Tibial artery (tissue), 4 donors: ENCODE results near the gene SAMM50.

ENCODE experiments used
- DNase-seq, 2 donors: peaks; one replicate each; pipeline ENCODE4 v3.0.0-alpha.2; 2019
- H3K27ac ChIP-seq, 2 donors: fragments of 200-600 bp; sonication (generic) in 1 of 2; 1 replicate in 1 of 2; 2 replicates in 1 of 2; pipeline ENCODE4 v1.5.1; 2018 to 2019; ENCODE audit warnings: mild to moderate bottlenecking in 1 of 2
- H3K27me3 ChIP-seq, 2 donors: fragments of 200-600 bp; sonication (generic) in 1 of 2; one replicate each; pipeline versions ENCODE4 v1.5.1 to v1.6.0; 2016 to 2019
- H3K36me3 ChIP-seq, 3 donors: fragments of 200-600 bp; sonication (generic) in 2 of 3; one replicate each; pipeline ENCODE4 v1.5.1; 2016 to 2019; ENCODE audit warnings: mild to moderate bottlenecking in 2 of 3
- H3K4me1 ChIP-seq, 4 donors: fragments of 200-600 bp; sonication (generic) in 2 of 4; 1 replicate in 3 of 4; 2 replicates in 1 of 4; pipeline ENCODE4 v1.5.1; 2016 to 2019
- H3K4me3 ChIP-seq, 2 donors: fragments of 200-600 bp; sonication (generic) in 1 of 2; 1 replicate in 1 of 2; 2 replicates in 1 of 2; pipeline ENCODE4 v1.5.1; 2018 to 2019; ENCODE audit warnings: mild to moderate bottlenecking in 2 of 2
- H3K9me3 ChIP-seq, 3 donors: fragments of 200-600 bp; sonication (generic) in 1 of 3; one replicate each; pipeline ENCODE4 v1.5.1; 2016 to 2019
- intact Hi-C: fragments of 100-400 bp; cut with DNase I; formaldehyde crosslinking; loops from one replicate; pipeline ENCODE4 v1.15.0; 2023; ENCODE audit warnings: low total_unique reads
- TF ChIP-seq, protein P1 (sequence below), 2 experiments: fragments of 200-600 bp in 1 of 2; fragments of 450-650 bp in 1 of 2; IDR thresholded peaks; one replicate each; pipeline ENCODE4 v1.5.1; 2017 to 2019; ENCODE audit warnings: antibody characterized with exemption in 2 of 2, mild to moderate bottlenecking in 1 of 2, moderate library complexity in 1 of 2

SAMM50 gene

DNA sequence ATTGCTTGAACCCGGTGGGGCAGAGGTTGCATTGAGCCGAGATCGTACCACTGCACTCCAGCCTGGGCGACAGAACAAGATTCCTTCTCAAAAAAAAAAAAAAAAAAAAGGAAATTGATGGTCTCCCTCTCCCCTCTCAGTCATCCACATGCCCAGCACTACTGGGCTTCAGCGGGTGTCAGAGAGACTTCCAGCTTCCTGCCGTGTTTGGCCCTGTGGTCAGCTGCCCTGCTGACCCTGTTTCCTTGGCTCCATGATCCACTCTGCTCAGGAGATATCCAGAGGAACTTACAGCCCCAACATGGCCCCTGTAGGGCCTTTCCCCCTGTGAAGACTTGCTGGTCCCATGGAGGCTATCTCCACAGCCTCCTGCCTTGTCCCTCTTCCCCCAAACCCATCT, 37.7 kb upstream of the SAMM50 start:
- H3K4me1 ChIP-seq, result no peaks in the 10 kb centered on the region
- H3K4me3 ChIP-seq, result no peak overlapping the region
- H3K27me3 ChIP-seq, result peaks cover 0 to 59% of the 10 kb centered on the region in 2 donors
- DNase-seq, result no peak
- TF ChIP-seq, protein P1, sequence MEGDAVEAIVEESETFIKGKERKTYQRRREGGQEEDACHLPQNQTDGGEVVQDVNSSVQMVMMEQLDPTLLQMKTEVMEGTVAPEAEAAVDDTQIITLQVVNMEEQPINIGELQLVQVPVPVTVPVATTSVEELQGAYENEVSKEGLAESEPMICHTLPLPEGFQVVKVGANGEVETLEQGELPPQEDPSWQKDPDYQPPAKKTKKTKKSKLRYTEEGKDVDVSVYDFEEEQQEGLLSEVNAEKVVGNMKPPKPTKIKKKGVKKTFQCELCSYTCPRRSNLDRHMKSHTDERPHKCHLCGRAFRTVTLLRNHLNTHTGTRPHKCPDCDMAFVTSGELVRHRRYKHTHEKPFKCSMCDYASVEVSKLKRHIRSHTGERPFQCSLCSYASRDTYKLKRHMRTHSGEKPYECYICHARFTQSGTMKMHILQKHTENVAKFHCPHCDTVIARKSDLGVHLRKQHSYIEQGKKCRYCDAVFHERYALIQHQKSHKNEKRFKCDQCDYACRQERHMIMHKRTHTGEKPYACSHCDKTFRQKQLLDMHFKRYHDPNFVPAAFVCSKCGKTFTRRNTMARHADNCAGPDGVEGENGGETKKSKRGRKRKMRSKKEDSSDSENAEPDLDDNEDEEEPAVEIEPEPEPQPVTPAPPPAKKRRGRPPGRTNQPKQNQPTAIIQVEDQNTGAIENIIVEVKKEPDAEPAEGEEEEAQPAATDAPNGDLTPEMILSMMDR (IDR thresholded peaks at IDR 0.05), result no peak
- intact Hi-C loops, result no loop called here
- no peak overlapping the region for H3K27ac ChIP-seq
- H3K36me3 ChIP-seq, result no peaks in the 10 kb centered on the region
- peaks cover 0 to 4% (median 0%) of the 10 kb centered on the region in 3 donors for H3K9me3 ChIP-seq

DNA sequence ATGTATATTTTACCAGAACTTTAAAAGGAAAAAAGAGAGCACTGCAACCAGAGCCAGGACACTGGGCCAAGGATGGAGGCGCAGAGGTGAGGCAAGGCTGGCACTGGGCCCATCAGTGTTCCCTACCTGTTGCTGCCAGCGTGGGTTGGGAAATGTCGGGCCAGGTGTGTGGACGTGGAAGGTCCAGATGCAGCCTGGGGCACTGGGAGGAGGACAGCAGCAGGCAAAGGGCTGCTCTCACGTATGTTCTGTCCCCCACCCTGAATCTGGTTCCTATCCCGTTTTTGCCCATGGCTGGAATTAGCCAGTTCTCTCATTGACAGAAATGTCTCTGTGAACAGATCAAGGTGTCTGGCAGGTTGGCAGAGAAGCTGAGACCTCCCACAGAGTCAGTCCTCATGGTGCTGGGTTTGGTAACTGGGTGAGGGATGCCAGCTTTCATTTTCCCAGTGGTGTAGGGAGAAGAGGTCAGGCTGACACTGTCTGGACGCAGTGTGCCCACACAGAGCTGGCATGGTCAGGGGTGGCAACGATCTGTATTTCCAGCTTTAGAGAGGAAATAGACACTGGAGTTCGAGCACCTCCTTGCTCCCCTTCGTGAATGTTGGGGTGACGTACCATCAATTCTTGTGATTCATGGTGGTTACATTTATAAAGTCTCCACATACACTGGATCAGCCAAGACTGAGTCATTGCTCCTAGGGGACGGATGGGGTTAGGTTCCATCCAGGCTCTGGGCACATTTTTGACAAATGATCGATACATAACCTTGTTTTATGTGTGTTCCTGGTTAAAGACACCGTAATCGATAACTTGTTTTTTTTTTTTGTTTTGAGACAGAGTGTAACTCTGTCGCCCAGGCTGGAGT, 35.9 kb upstream of the SAMM50 start:
- no peak overlapping the region for H3K27ac ChIP-seq
- H3K27me3 ChIP-seq, result peaks cover 0 to 75% of the 10 kb centered on the region in 2 donors
- TF ChIP-seq, protein P1 (IDR thresholded peaks at IDR 0.05), result no peak
- no peak for DNase-seq
- H3K9me3 ChIP-seq, result peaks cover 0 to 4% (median 0%) of the 10 kb centered on the region in 3 donors
- no peak overlapping the region for H3K4me3 ChIP-seq
- intact Hi-C loops, result no loop called here
- peaks cover 0 to 16% (median 13%) of the 10 kb centered on the region in 4 donors for H3K4me1 ChIP-seq
- no peaks in the 10 kb centered on the region for H3K36me3 ChIP-seq

DNA sequence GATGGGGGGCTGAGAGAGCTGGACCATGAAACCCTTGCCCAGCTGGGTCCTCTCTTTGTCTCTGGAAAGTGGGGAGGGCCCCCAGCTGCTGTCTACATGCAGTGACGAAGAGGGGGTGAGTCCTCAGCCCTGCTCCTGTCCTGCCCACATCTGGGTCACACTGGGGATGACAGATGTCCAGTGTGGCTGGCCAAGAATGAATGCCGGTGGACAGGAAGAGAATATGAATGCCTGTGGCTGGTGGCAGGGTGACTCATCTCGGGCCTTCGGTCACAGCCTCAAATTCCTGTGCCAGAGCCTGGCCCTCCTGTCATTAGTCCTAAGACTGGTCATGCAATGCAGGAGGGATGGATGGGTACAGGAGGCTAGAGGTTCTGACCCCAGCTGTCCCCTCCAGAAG, 33.9 kb upstream of the SAMM50 start:
- no peak overlapping the region for H3K27ac ChIP-seq
- H3K9me3 ChIP-seq, result no peaks in the 10 kb centered on the region
- intact Hi-C loops, result no loop called here
- H3K4me1 ChIP-seq, result peaks cover 0 to 25% (median 13%) of the 10 kb centered on the region in 4 donors
- TF ChIP-seq, protein P1 (IDR thresholded peaks at IDR 0.05), result no peak
- no peaks in the 10 kb centered on the region for H3K36me3 ChIP-seq
- H3K27me3 ChIP-seq, result peaks cover 0 to 81% of the 10 kb centered on the region in 2 donors
- H3K4me3 ChIP-seq, result no peak overlapping the region
- DNase-seq, result no peak

DNA sequence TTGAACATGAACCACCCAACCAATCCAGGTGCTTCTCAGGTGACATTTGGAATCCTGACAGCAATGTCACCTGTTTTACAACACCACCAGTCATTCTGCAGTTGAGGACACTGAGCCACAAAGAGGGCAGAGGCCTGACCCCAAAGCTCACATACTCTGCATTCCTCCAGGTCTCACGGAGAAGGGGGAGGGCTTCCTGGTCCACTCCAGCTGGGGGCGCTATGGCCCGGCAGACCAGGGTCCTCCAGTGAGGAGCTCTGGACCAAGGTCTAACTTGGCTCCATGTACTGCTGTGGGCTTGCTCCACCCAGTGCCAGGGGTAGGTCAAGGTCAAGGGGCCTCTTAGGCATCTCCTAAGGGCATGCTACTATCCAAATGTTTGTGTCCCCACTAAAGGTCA, 33.1 kb upstream of the SAMM50 start:
- peaks cover 0 to 86% of the 10 kb centered on the region in 2 donors for H3K27me3 ChIP-seq
- TF ChIP-seq, protein P1 (IDR thresholded peaks at IDR 0.05), result no peak
- intact Hi-C loops, result no loop called here
- H3K4me3 ChIP-seq, result no peak overlapping the region
- H3K36me3 ChIP-seq, result no peaks in the 10 kb centered on the region
- H3K27ac ChIP-seq, result no peak overlapping the region
- H3K4me1 ChIP-seq, result peaks cover 0 to 25% (median 13%) of the 10 kb centered on the region in 4 donors
- no peaks in the 10 kb centered on the region for H3K9me3 ChIP-seq
- no peak for DNase-seq

DNA sequence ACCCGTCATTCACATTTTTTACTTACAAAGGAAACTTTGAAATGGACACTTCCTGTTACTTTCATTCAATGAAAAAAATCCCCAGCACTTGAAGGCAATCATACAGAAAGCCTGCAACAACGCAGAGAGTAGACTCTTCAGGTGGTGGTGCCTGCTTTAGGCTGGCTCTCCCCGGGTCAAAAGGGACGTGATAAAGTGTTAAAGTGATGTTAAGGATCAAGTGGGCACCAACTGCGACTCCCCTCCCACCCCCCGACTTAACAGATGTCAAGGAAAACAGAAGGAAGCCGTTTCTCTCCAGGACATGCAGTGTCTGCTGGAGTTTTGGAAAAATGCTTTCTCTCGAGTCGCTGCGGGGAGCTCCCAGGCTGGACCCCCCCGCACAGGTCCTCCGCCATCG, 32.1 kb upstream of the SAMM50 start:
- no peak for DNase-seq
- Histone ChIP-seq H3K27me3 (peaks cover 0 to 79% of the 10 kb centered on the region in 2 donors), H3K27ac (no peak overlapping the region), H3K4me1 (peaks cover 0 to 25% (median 13%) of the 10 kb centered on the region in 4 donors), H3K9me3 (no peaks in the 10 kb centered on the region), H3K36me3 (no peaks in the 10 kb centered on the region), H3K4me3 (peak overlapping the region; percentile 46 to 58)
- TF ChIP-seq, protein P1 (IDR thresholded peaks at IDR 0.05), result no peak
- intact Hi-C loops, result no loop called here
